GM23338 (cell line): ENCODE data around the gene DLL4. TPM values are rescaled to one million over a fixed set of nuclear protein-coding genes. Genes with fewer than 3 reads are reported as not detected.

ENCODE experiments used
- ATAC-seq: fragments of 200-7000 bp; cut with Tn5 transposase; 3 replicates; pipeline ENCODE4 v1.9.1; 2020
- DNase-seq: peaks from one replicate; pipeline ENCODE4 v3.0.0-alpha.2; 2015; ENCODE audit warnings: low spot score
- H2AFZ ChIP-seq: fragments of 200-600 bp; sonication (generic); 2 replicates; pipeline ENCODE4 v1.8.0; 2016; ENCODE audit warnings: antibody characterized with exemption, mild to moderate bottlenecking, moderate library complexity
- H3F3A ChIP-seq: fragments of 200-600 bp; sonication (generic); replicated peaks from 2 replicates; pipeline ENCODE4 v1.8.0; 2017; ENCODE audit warnings: antibody characterized with exemption, mixed run types, low read depth
- H3K27ac ChIP-seq: fragments of 200-600 bp; sonication (generic); 2 replicates; pipeline ENCODE4 v1.6.1; 2016; ENCODE audit warnings: low read depth
- H3K27me3 ChIP-seq: fragments of 200-600 bp; sonication (generic); 2 replicates; pipeline ENCODE4 v1.8.0; 2016; ENCODE audit warnings: mild to moderate bottlenecking, mixed run types, moderate library complexity; ENCODE audit not compliant: insufficient read depth
- H3K36me3 ChIP-seq: fragments of 200-600 bp; sonication (generic); 2 replicates; pipeline ENCODE4 v1.8.0; 2016; ENCODE audit warnings: mild to moderate bottlenecking; ENCODE audit not compliant: insufficient read depth
- H3K4me1 ChIP-seq: fragments of 200-600 bp; sonication (generic); 2 replicates; pipeline ENCODE4 v1.8.0; 2016; ENCODE audit warnings: mild to moderate bottlenecking, moderate library complexity; ENCODE audit not compliant: insufficient read depth
- H3K4me2 ChIP-seq: fragments of 200-600 bp; sonication (generic); 2 replicates; pipeline ENCODE4 v1.7.1; 2017; ENCODE audit warnings: mixed run types
- H3K4me3 ChIP-seq: fragments of 200-600 bp; sonication (generic); 2 replicates; pipeline ENCODE4 v1.6.1; 2016; ENCODE audit warnings: mixed run types
- H3K79me2 ChIP-seq: fragments of 200-600 bp; sonication (generic); replicated peaks from 2 replicates; pipeline ENCODE4 v1.8.0; 2017; ENCODE audit warnings: mild to moderate bottlenecking; ENCODE audit not compliant: insufficient read depth
- H3K9me2 ChIP-seq: fragments of 200-600 bp; sonication (generic); 2 replicates; pipeline ENCODE4 v1.8.0; 2017; ENCODE audit not compliant: insufficient read depth
- H4K20me1 ChIP-seq: fragments of 200-600 bp; sonication (generic); replicated peaks from 2 replicates; pipeline ENCODE4 v1.8.0; 2017; ENCODE audit warnings: mild to moderate bottlenecking; ENCODE audit not compliant: insufficient read depth
- H3K27ac Mint-ChIP-seq: 2 replicates; pipeline ENCODE4 v1.8.0; 2020; ENCODE audit warnings: inconsistent platforms, mild to moderate bottlenecking, moderate library complexity, mixed read lengths
- H3K27me3 Mint-ChIP-seq: 3 replicates; pipeline ENCODE4 v1.8.0; 2022; ENCODE audit warnings: low read depth, mild to moderate bottlenecking, moderate library complexity, mixed read lengths, inconsistent platforms; ENCODE audit not compliant: insufficient read depth, poor library complexity
- H3K36me3 Mint-ChIP-seq: 3 replicates; pipeline ENCODE4 v1.8.0; 2021; ENCODE audit warnings: low read depth, mild to moderate bottlenecking, inconsistent platforms, moderate library complexity, mixed read lengths
- H3K4me1 Mint-ChIP-seq: 3 replicates; pipeline ENCODE4 v1.8.0; 2020; ENCODE audit warnings: mild to moderate bottlenecking, inconsistent platforms, mixed read lengths
- H3K4me3 Mint-ChIP-seq: 3 replicates; pipeline ENCODE4 v1.8.0; 2021; ENCODE audit warnings: moderate library complexity, mild to moderate bottlenecking, inconsistent platforms, mixed read lengths
- H3K9me3 Mint-ChIP-seq: 3 replicates; pipeline ENCODE4 v1.8.0; 2020; ENCODE audit warnings: moderate library complexity, mild to moderate bottlenecking, inconsistent platforms, mixed read lengths
- CTCF ChIP-seq, 2 experiments: fragments of 200-600 bp in 1 of 2; sonication (generic) in 1 of 2; conservative IDR thresholded peaks; 2 replicates each; pipeline versions ENCODE4 v1.5.1 to v1.6.1; 2016 to 2017; ENCODE audit warnings: antibody characterized with exemption in 2 of 2, low read depth in 2 of 2, mild to moderate bottlenecking in 2 of 2, moderate library complexity in 1 of 2
- EZH2 ChIP-seq: fragments of 200-600 bp; sonication (generic); IDR thresholded peaks from one replicate; pipeline ENCODE4 v1.8.0; 2017; ENCODE audit warnings: antibody characterized with exemption, mild to moderate bottlenecking, low read depth; ENCODE audit not compliant: unreplicated experiment
- EZH2phosphoT487 ChIP-seq: fragments of 200-600 bp; sonication (generic); IDR thresholded peaks from one replicate; pipeline ENCODE4 v1.8.1; 2018; ENCODE audit warnings: antibody characterized with exemption; ENCODE audit not compliant: unreplicated experiment
- POLR2AphosphoS5 ChIP-seq: IDR thresholded peaks from 2 replicates; pipeline ENCODE4 v1.6.1; 2016; ENCODE audit warnings: antibody characterized with exemption, low read depth
- ZNF114 ChIP-seq: fragments of 250-450 bp; sonication (Bioruptor Pico); IDR thresholded peaks from 2 replicates; pipeline ENCODE4 v1.5.0; 2020; ENCODE audit warnings: mild to moderate bottlenecking, moderate library complexity
- ZNF462 ChIP-seq: fragments of 250-450 bp; sonication (Bioruptor Pico); IDR thresholded peaks from 2 replicates; pipeline ENCODE4 v1.5.0; 2020; ENCODE audit warnings: mild to moderate bottlenecking, moderate library complexity
- long read RNA-seq: library from polyadenylated mRNA; unstranded; transcript quantifications from one replicate; pipeline ENCODE4 v2.0.0, GENCODE V29; 2020; ENCODE audit not compliant: unreplicated experiment
- polyA plus RNA-seq: library from polyadenylated mRNA; unstranded; fragments of >200 nt; fragmentation: Nextera tagmentation; extraction: Ambion mirVana; gene quantifications from 2 replicates; pipeline ENCODE4 v1.2.1, GENCODE V29; 2016
- total RNA-seq: library from RNA; depleted of rRNA; stranded (reverse); fragments of >200 nt; shearing (Covaris generic); gene quantifications from 2 replicates; pipeline ENCODE4 v1.2.3, GENCODE V29; 2014; rRNA removed

Gene DLL4
- total RNA-seq (0.31 and 0.62 TPM in 2 replicates), polyA plus RNA-seq (0.64 and 0.99 TPM in 2 replicates)
- long read RNA-seq = 0 reads

DNA sequence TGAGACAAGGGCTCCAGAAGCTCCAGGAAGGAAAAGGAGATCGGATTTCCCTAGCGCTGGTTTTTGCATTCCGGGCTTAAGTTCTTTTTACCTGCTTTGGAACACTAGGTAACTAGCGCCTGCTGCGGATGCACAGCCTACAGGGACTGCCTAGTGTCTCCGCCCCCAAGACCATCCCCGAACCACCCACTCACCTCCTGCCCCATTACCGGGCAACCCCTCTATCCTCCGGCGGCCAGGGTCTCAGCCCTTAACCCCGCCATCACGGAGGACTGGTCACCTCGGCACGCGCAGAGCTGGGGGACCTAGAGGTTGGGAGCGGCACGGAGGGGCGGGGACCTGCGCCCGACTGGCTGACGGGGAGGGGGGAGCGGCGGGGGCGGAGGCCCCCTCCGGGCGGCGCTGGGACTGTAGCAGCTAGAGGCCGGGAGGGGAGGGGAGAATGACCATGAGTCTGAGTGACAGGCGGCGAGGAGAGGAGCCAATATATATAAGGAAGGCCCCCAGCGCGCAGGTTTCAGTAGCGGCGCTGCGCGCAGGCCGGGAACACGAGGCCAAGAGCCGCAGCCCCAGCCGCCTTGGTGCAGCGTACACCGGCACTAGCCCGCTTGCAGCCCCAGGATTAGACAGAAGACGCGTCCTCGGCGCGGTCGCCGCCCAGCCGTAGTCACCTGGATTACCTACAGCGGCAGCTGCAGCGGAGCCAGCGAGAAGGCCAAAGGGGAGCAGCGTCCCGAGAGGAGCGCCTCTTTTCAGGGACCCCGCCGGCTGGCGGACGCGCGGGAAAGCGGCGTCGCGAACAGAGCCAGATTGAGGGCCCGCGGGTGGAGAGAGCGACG lies at the start of gene DLL4:
Gene DLL4, plus strand, starts transcription at position 520 of the 839 bp plus-strand sequence. CDS start 329 bp downstream, outside the sequence.
- peaks cover 99% of the 10 kb centered on the region for H3K27me3 Mint-ChIP-seq
- peak within 1 kb of the TSS; percentile 99 for H2AFZ ChIP-seq

DNA sequence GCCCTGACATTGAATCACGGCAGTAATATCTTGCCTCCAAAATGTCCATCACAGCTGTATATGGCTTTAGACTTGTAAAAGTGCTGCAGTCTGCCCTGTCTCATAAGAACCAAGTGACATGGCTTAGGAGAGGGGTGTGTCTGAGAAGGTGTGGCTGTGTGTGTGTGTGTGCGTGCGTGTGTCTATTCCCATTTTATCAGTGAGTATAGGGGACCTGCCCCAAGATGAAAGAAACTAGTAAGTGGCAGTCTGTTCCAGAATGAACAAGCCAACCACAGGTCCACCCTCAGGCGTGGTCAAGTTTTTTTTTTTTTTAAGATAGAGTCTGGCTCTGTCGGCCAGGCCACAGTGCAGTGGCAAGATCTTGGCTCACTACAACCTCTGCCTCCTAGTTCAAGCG lies 49.5 kb upstream of the DLL4 start:
- no peaks in the 10 kb centered on the region for H3K36me3 ChIP-seq
- DNase-seq (no peak), ATAC-seq (no peak)
- Mint-ChIP-seq H3K4me3 (no peak overlapping the region), H3K9me3 (peaks cover 7% of the 10 kb centered on the region; the same call in 2 of the 3 replicates), H3K36me3 (no peaks in the 10 kb centered on the region; the same call in 2 of the 3 replicates), H3K27me3 (peaks cover 8% of the 10 kb centered on the region), H3K27ac (no peak overlapping the region), H3K4me1 (peaks cover 9% of the 10 kb centered on the region; the same call in 2 of the 3 replicates)
- H3K4me2 ChIP-seq = no peak overlapping the region
- H4K20me1 ChIP-seq = no peaks in the 10 kb centered on the region
- no peaks in the 10 kb centered on the region for H3F3A ChIP-seq
- no peaks in the 10 kb centered on the region for H3K27me3 ChIP-seq
- TF ChIP-seq ZNF462 (CRISPR knock-in tag) = no peak
- no peak for TF ChIP-seq EZH2phosphoT487
- no peak for TF ChIP-seq ZNF114 (CRISPR knock-in tag)
- no peak overlapping the region for H3K4me3 ChIP-seq
- no peaks in the 10 kb centered on the region for H3K79me2 ChIP-seq
- H3K4me1 ChIP-seq = peaks cover 4% of the 10 kb centered on the region; the same call in 1 of the 2 replicates
- H2AFZ ChIP-seq = no peak overlapping the region
- H3K27ac ChIP-seq = no peak overlapping the region
- no peaks in the 10 kb centered on the region for H3K9me2 ChIP-seq

More for the DNA sequence above, at the start of gene DLL4:
- Histone ChIP-seq H3K4me1 (peaks cover 23% of the 10 kb centered on the region), H3K9me2 (no peaks in the 10 kb centered on the region), H3K27me3 (peaks cover 97% of the 10 kb centered on the region), H3K4me3 (peak within 1 kb of the TSS; percentile 88), H3K79me2 (no peaks in the 10 kb centered on the region), H3K4me2 (peak within 1 kb of the TSS; percentile 99), H4K20me1 (peaks cover 16% of the 10 kb centered on the region; the same call in 1 of the 2 replicates), H3K27ac (no peak within 1 kb of the TSS), H3F3A (peaks cover 19% of the 10 kb centered on the region), H3K36me3 (no peaks in the 10 kb centered on the region)
- peaks cover 41% of the 10 kb centered on the region for H3K4me1 Mint-ChIP-seq
- ATAC-seq (peak; percentile 21), DNase-seq (peak; percentile 92)
- H3K9me3 Mint-ChIP-seq = no peaks in the 10 kb centered on the region; the same call in 2 of the 3 replicates
- no peaks in the 10 kb centered on the region; the same call in 2 of the 3 replicates for H3K36me3 Mint-ChIP-seq
- TF ChIP-seq EZH2 = peak; percentile 52
- peak; percentile 54 for TF ChIP-seq EZH2phosphoT487
- no peak for TF ChIP-seq ZNF114 (CRISPR knock-in tag)
- TF ChIP-seq POLR2AphosphoS5 = peak; percentile 67
- no peak for TF ChIP-seq CTCF (conservative IDR thresholded peaks at IDR 0.05; ENCODE audit: low read depth in 2 of 2)
- peak within 1 kb of the TSS; percentile 78 for H3K4me3 Mint-ChIP-seq
- H3K27ac Mint-ChIP-seq = no peak within 1 kb of the TSS; the same call in 1 of the 2 replicates
